HEK293 (cell line): Measurements from ENCODE around the gene MTHFD1L.
A peak's percentile ranks its signal among the peaks of the same experiment; 100 is the strongest.

Experiments
- CTCF ChIP-seq: fragments of 450-650 bp; formaldehyde crosslinking; IDR thresholded peaks from 2 replicates; pipeline ENCODE4 v1.5.1; 2016; ENCODE audit warnings: missing biosample characterization, missing genetic modification characterization
- EGR2 ChIP-seq: fragments of 450-650 bp; formaldehyde crosslinking; IDR thresholded peaks from 2 replicates; pipeline ENCODE4 v1.5.1; 2016; ENCODE audit warnings: low read depth, missing biosample characterization, missing genetic modification characterization
- GLIS2 ChIP-seq: fragments of 450-650 bp; formaldehyde crosslinking; IDR thresholded peaks from 2 replicates; pipeline ENCODE4 v1.5.1; 2016; ENCODE audit warnings: missing biosample characterization, missing genetic modification characterization
- HIC1 ChIP-seq: fragments of 450-650 bp; formaldehyde crosslinking; IDR thresholded peaks from 2 replicates; pipeline ENCODE4 v1.5.1; 2016; ENCODE audit warnings: missing biosample characterization, missing genetic modification characterization
- KLF17 ChIP-seq: fragments of 450-650 bp; formaldehyde crosslinking; IDR thresholded peaks from 2 replicates; pipeline ENCODE4 v1.5.1; 2016; ENCODE audit warnings: missing biosample characterization, missing genetic modification characterization
- OSR2 ChIP-seq: fragments of 450-650 bp; formaldehyde crosslinking; IDR thresholded peaks from 2 replicates; pipeline ENCODE4 v1.5.1; 2016; ENCODE audit warnings: missing biosample characterization, missing genetic modification characterization
- PATZ1 ChIP-seq: fragments of 450-650 bp; formaldehyde crosslinking; IDR thresholded peaks from 2 replicates; pipeline ENCODE4 v1.5.1; 2016; ENCODE audit warnings: missing biosample characterization, missing genetic modification characterization
- SCRT2 ChIP-seq: fragments of 450-650 bp; formaldehyde crosslinking; IDR thresholded peaks from 2 replicates; pipeline ENCODE4 v1.5.1; 2016; ENCODE audit warnings: missing biosample characterization, missing genetic modification characterization
- SP2 ChIP-seq: fragments of 450-650 bp; formaldehyde crosslinking; IDR thresholded peaks from 2 replicates; pipeline ENCODE4 v1.5.1; 2016; ENCODE audit warnings: missing biosample characterization, missing genetic modification characterization
- ZBTB17 ChIP-seq: fragments of 450-650 bp; formaldehyde crosslinking; IDR thresholded peaks from 2 replicates; pipeline ENCODE4 v1.5.1; 2016; ENCODE audit warnings: missing biosample characterization, missing genetic modification characterization
- ZBTB48 ChIP-seq: fragments of 450-650 bp; formaldehyde crosslinking; IDR thresholded peaks from 2 replicates; pipeline ENCODE4 v1.5.1; 2016; ENCODE audit warnings: missing biosample characterization, missing genetic modification characterization
- ZNF341 ChIP-seq: fragments of 450-650 bp; formaldehyde crosslinking; IDR thresholded peaks from 2 replicates; pipeline ENCODE4; 2016; ENCODE audit warnings: low read depth, missing biosample characterization, missing genetic modification characterization
- ZNF366 ChIP-seq: fragments of 450-650 bp; formaldehyde crosslinking; conservative IDR thresholded peaks from 2 replicates; pipeline ENCODE4 v1.5.1; 2016; ENCODE audit warnings: missing biosample characterization, missing genetic modification characterization
- ZNF398 ChIP-seq: fragments of 450-650 bp; formaldehyde crosslinking; IDR thresholded peaks from 2 replicates; pipeline ENCODE4 v1.5.1; 2017; ENCODE audit warnings: missing biosample characterization, missing genetic modification characterization
- ZNF423 ChIP-seq: fragments of 450-650 bp; formaldehyde crosslinking; IDR thresholded peaks from 2 replicates; pipeline ENCODE4 v1.5.1; 2016; ENCODE audit warnings: missing biosample characterization, missing genetic modification characterization
- ZNF433 ChIP-seq: fragments of 450-650 bp; formaldehyde crosslinking; IDR thresholded peaks from 2 replicates; pipeline ENCODE4 v1.5.1; 2016; ENCODE audit warnings: missing biosample characterization, missing genetic modification characterization, low read depth
- ZNF555 ChIP-seq: fragments of 450-650 bp; formaldehyde crosslinking; conservative IDR thresholded peaks from 2 replicates; pipeline ENCODE4 v1.5.1; 2017; ENCODE audit warnings: missing biosample characterization, mild to moderate bottlenecking, missing genetic modification characterization, inconsistent platforms
- ZNF558 ChIP-seq: fragments of 450-650 bp; formaldehyde crosslinking; IDR thresholded peaks from 2 replicates; pipeline ENCODE4 v1.5.1; 2016; ENCODE audit warnings: missing biosample characterization, missing genetic modification characterization
- ZNF600 ChIP-seq: fragments of 450-650 bp; formaldehyde crosslinking; IDR thresholded peaks from 2 replicates; pipeline ENCODE4 v1.5.1; 2016; ENCODE audit warnings: missing biosample characterization, missing genetic modification characterization
- ZNF610 ChIP-seq: fragments of 450-650 bp; formaldehyde crosslinking; IDR thresholded peaks from 2 replicates; pipeline ENCODE4 v1.5.1; 2016; ENCODE audit warnings: missing biosample characterization, missing genetic modification characterization, borderline replicate concordance
- ZNF629 ChIP-seq: fragments of 450-650 bp; formaldehyde crosslinking; IDR thresholded peaks from 2 replicates; pipeline ENCODE4 v1.5.1; 2017; ENCODE audit warnings: missing biosample characterization, missing genetic modification characterization
- ZNF692 ChIP-seq: fragments of 450-650 bp; formaldehyde crosslinking; IDR thresholded peaks from 2 replicates; pipeline ENCODE4 v1.5.1; 2016; ENCODE audit warnings: missing biosample characterization, missing genetic modification characterization

MTHFD1L gene

GRCh38 chr6:150894935-150895552, 29.5 kb downstream of the MTHFD1L start (continued):
- TF ChIP-seq KLF17 (peak; percentile 91), EGR2 (0 out of 2 replicates have a peak, but pooled peaks have one; percentile 7), ZNF398 (peak; percentile 60), SP2 (tag by site-specific recombination) (peak; percentile 34; the same call in 1 of the 2 replicates), GLIS2 (tag by site-specific recombination) (peak; percentile 59), SCRT2 (0 out of 2 replicates have a peak, but pooled peaks have one; percentile 18), ZNF341 (peak; percentile 90), ZNF629 (tag by site-specific recombination) (peak; percentile 61), OSR2 (peak; percentile 33; the same call in 1 of the 2 replicates), ZNF600 (peak; percentile 70), ZNF423 (tag by site-specific recombination) (peak; percentile 92), ZNF558 (no peak), ZNF610 (no peak), ZBTB48 (tag by site-specific recombination) (peak; percentile 63; the same call in 1 of the 2 replicates), ZNF692 (tag by site-specific recombination) (no peak; the same call in 1 of the 2 replicates), ZBTB17 (peak; percentile 66), ZNF366 (tag by site-specific recombination) (peak; percentile 41; the same call in 1 of the 2 replicates), HIC1 (tag by site-specific recombination) (peak; percentile 88), ZNF555 (no peak), CTCF (tag by site-specific recombination) (0 out of 2 replicates have a peak, but pooled peaks have one; percentile 28), ZNF433 (tag by site-specific recombination) (no peak), PATZ1 (tag by site-specific recombination) (peak; percentile 87)
